CD14-positive monocyte (primary cell): ENCODE data around the gene SRGAP2C. TPM values are rescaled to one million over a fixed set of nuclear protein-coding genes. Genes with fewer than 3 reads are reported as not detected.
"Not testable (repeated sequence)": the region's sequence is repeated elsewhere in the genome, so short reads cannot be mapped to it uniquely, and the experiment has no call there.

Experiments used
- DNase-seq, 3 donors: peaks; one replicate each; pipeline ENCODE4 v3.0.0-alpha.2; 2011 to 2022
- H2AFZ ChIP-seq: 2 replicates; pipeline ENCODE4 v1.6.0; 2012; ENCODE audit warnings: mild to moderate bottlenecking, low read depth, low read length, inconsistent platforms; ENCODE audit not compliant: insufficient read depth, poor library complexity, severe bottlenecking
- H3K27ac ChIP-seq, 2 donors: 1 replicate in 1 of 2; 2 replicates in 1 of 2; pipeline ENCODE4 v1.5.1; 2012 to 2013; ENCODE audit warnings: low read length in 2 of 2, control low read depth in 1 of 2, inconsistent platforms in 1 of 2, low read depth in 1 of 2, mild to moderate bottlenecking in 1 of 2
- H3K27me3 ChIP-seq, 2 donors: one replicate each; pipeline versions ENCODE4 v1.6.0 to v1.6.1; 2011 to 2013; ENCODE audit warnings: low read length in 2 of 2; ENCODE audit not compliant: control insufficient read depth in 2 of 2, insufficient read depth in 2 of 2
- H3K36me3 ChIP-seq, 2 donors: replicated peaks in 1 of 2; 1 replicate in 1 of 2; 2 replicates in 1 of 2; pipeline versions ENCODE4 v1.5.1 to v1.6.1; 2012 to 2013; ENCODE audit warnings: low read length in 2 of 2, control low read depth in 1 of 2, inconsistent platforms in 1 of 2, mild to moderate bottlenecking in 1 of 2; ENCODE audit not compliant: insufficient read depth in 2 of 2, control insufficient read depth in 1 of 2
- H3K4me1 ChIP-seq, 2 donors: 1 replicate in 1 of 2; 2 replicates in 1 of 2; pipeline versions ENCODE4 v1.5.1 to v1.6.1; 2012 to 2013; ENCODE audit warnings: low read length in 2 of 2, control low read depth in 1 of 2, inconsistent platforms in 1 of 2, mild to moderate bottlenecking in 1 of 2, moderate library complexity in 1 of 2; ENCODE audit not compliant: insufficient read depth in 2 of 2, control insufficient read depth in 1 of 2
- H3K4me2 ChIP-seq: replicated peaks from 2 replicates; pipeline ENCODE3; 2012; ENCODE audit warnings: low read length, moderate library complexity, mild to moderate bottlenecking; ENCODE audit not compliant: poor library complexity, severe bottlenecking; ENCODE audit errors: extremely low read depth
- H3K4me3 ChIP-seq, 3 experiments: fragments of 200-600 bp in 1 of 3; sonication (generic) in 1 of 3; replicated peaks in 1 of 3; 1 replicate in 2 of 3; 2 replicates in 1 of 3; pipeline ENCODE4 v1.5.1; 2011 to 2013; ENCODE audit warnings: low read length in 3 of 3, mild to moderate bottlenecking in 3 of 3, control low read depth in 2 of 3, low read depth in 2 of 3, inconsistent platforms in 1 of 3, moderate library complexity in 1 of 3
- H3K79me2 ChIP-seq: 2 replicates; pipeline ENCODE4 v1.6.0; 2012; ENCODE audit warnings: mild to moderate bottlenecking, control low read depth, inconsistent platforms, low read length, moderate library complexity; ENCODE audit not compliant: insufficient read depth
- H3K9ac ChIP-seq: 2 replicates; pipeline ENCODE4 v1.6.0; 2017; ENCODE audit warnings: low read length, mild to moderate bottlenecking; ENCODE audit not compliant: insufficient read depth, poor library complexity, severe bottlenecking
- H3K9me3 ChIP-seq, 2 donors: replicated peaks in 1 of 2; 1 replicate in 1 of 2; 2 replicates in 1 of 2; pipeline versions ENCODE4 v1.5.1 to v1.6.1; 2012 to 2013; ENCODE audit warnings: low read length in 2 of 2, control low read depth in 1 of 2; ENCODE audit not compliant: control insufficient read depth in 1 of 2, insufficient read depth in 1 of 2
- H4K20me1 ChIP-seq: 2 replicates; pipeline ENCODE4 v1.6.0; 2012; ENCODE audit warnings: mild to moderate bottlenecking, low read length, control low read depth, moderate library complexity; ENCODE audit not compliant: insufficient read depth
- H3K27ac Mint-ChIP-seq, 7 donors: one replicate each; pipeline ENCODE4 v1.8.0; 2020; ENCODE audit warnings: mild to moderate bottlenecking in 7 of 7, mixed read lengths in 7 of 7, moderate library complexity in 6 of 7, inconsistent platforms in 2 of 7
- H3K27me3 Mint-ChIP-seq, 3 donors: one replicate each; pipeline ENCODE4 v1.8.0; 2021 to 2022; ENCODE audit warnings: low read depth in 3 of 3, mild to moderate bottlenecking in 3 of 3, mixed read lengths in 3 of 3, moderate library complexity in 3 of 3, inconsistent platforms in 1 of 3
- H3K36me3 Mint-ChIP-seq, 2 donors: one replicate each; pipeline ENCODE4 v1.8.0; 2020; ENCODE audit warnings: mixed read lengths in 2 of 2, inconsistent platforms in 1 of 2, mild to moderate bottlenecking in 1 of 2
- H3K4me1 Mint-ChIP-seq: one replicate; pipeline ENCODE4 v1.8.0; 2020; ENCODE audit warnings: mild to moderate bottlenecking, mixed read lengths
- H3K4me3 Mint-ChIP-seq, 2 donors: one replicate each; pipeline ENCODE4 v1.8.0; 2020; ENCODE audit warnings: mild to moderate bottlenecking in 2 of 2, mixed read lengths in 2 of 2, moderate library complexity in 1 of 2
- H3K9me3 Mint-ChIP-seq, 7 donors: one replicate each; pipeline ENCODE4 v1.8.0; 2020 to 2022; ENCODE audit warnings: mixed read lengths in 7 of 7, mild to moderate bottlenecking in 6 of 7, moderate library complexity in 6 of 7, inconsistent platforms in 2 of 7
- WGBS: methylation state at CpG from one replicate; pipeline ENCODE4 v1.1.5; 2013; ENCODE audit warnings: missing lambda C conversion rate; ENCODE audit not compliant: insufficient coverage; 5-methylcytosine and 5-hydroxymethylcytosine counted together
- intact Hi-C, 2 donors: fragments of 100-400 bp; cut with micrococcal nuclease; formaldehyde crosslinking; loops; one replicate each; pipeline versions ENCODE4 v1.15.0 to v1.15.1; 2023
- polyA plus RNA-seq, 3 donors: library from polyadenylated mRNA; depleted of rRNA in 1 of 3; unstranded in 2 of 3; stranded (reverse) in 1 of 3; fragments of 300-500 nt in 2 of 3; fragments of >200 nt in 1 of 3; fragmentation: Illumina TruSeq in 2 of 3; gene quantifications; 1 replicate in 2 of 3; 2 replicates in 1 of 3; pipeline ENCODE4 v1.2.3, GENCODE V29; 2012 to 2021

Gene SRGAP2C
- polyA plus RNA-seq, 3 donors: 3.7 to 13.5 (median 5.4) TPM

DNA sequence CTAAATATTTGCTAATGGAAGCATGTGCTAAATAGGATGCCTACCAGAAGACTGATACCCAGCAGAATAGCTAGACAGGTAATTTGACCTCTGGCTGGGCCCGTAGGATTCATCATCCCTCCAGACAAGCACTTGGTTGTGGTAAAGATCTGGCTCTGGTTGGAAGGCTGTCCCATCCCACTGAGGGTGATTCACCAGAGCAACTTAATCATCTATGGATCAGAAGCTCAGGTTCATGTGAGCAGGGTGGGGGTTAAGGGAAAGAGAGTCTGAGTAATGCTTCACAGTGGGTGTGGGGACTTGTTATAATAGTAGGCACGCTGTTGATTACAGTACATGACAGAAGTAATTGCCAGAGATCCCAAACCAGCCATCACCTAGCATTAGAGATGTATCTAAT, 27.2 kb upstream of the SRGAP2C start:
- H3K27ac ChIP-seq, H3K36me3 ChIP-seq, H3K27me3 ChIP-seq, H3K4me3 Mint-ChIP-seq, H3K9me3 Mint-ChIP-seq, H3K79me2 ChIP-seq, H2AFZ ChIP-seq, H3K27me3 Mint-ChIP-seq, H4K20me1 ChIP-seq, intact Hi-C loops, H3K9ac ChIP-seq, H3K4me3 ChIP-seq, H3K4me2 ChIP-seq, DNase-seq, H3K27ac Mint-ChIP-seq, H3K9me3 ChIP-seq, H3K36me3 Mint-ChIP-seq: not testable (repeated sequence)
- no CpG with 5 or more reads among the region's 2 CpGs for WGBS
- peaks cover 15% of the 10 kb centered on the region for H3K4me1 Mint-ChIP-seq
- H3K4me1 ChIP-seq: peaks cover 9 to 14% of the 10 kb centered on the region in 2 donors

DNA sequence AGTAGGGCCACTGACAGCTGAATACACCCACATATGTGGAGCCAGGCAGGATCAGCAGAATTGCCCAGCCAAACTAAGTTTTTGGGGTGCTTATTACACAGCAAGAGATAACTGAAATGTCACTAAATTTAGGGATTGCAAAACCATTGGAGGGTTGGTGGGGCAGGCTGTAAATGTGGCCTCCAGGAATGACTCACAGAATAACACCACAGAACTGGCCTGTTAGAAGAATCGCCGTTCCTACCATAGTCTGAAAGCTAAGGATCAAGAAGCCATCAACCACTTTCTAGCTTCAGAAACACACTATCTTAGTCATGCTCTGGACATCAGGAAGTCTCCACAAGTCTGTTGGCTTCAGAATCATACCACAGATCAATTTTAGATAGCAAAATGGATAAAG, 24.7 kb upstream of the SRGAP2C start:
- H3K36me3 ChIP-seq, H3K9me3 ChIP-seq, H3K79me2 ChIP-seq, intact Hi-C loops, H3K27me3 Mint-ChIP-seq, H3K36me3 Mint-ChIP-seq, H3K27me3 ChIP-seq, DNase-seq, H3K9ac ChIP-seq, H3K9me3 Mint-ChIP-seq, H3K4me3 ChIP-seq, H2AFZ ChIP-seq, H3K4me2 ChIP-seq, H4K20me1 ChIP-seq: not testable (repeated sequence)
- Mint-ChIP-seq H3K4me3 (peak overlapping the region in 1 of 2 donors; percentile 59), H3K4me1 (peaks cover 12% of the 10 kb centered on the region), H3K27ac (peak overlapping the region; percentile 73 to 94 (median 86))
- H3K4me1 ChIP-seq: peaks cover 12 to 14% of the 10 kb centered on the region in 2 donors
- WGBS: no CpG with 5 or more reads among the region's 2 CpGs
- H3K27ac ChIP-seq: peak overlapping the region; percentile 12 to 56

DNA sequence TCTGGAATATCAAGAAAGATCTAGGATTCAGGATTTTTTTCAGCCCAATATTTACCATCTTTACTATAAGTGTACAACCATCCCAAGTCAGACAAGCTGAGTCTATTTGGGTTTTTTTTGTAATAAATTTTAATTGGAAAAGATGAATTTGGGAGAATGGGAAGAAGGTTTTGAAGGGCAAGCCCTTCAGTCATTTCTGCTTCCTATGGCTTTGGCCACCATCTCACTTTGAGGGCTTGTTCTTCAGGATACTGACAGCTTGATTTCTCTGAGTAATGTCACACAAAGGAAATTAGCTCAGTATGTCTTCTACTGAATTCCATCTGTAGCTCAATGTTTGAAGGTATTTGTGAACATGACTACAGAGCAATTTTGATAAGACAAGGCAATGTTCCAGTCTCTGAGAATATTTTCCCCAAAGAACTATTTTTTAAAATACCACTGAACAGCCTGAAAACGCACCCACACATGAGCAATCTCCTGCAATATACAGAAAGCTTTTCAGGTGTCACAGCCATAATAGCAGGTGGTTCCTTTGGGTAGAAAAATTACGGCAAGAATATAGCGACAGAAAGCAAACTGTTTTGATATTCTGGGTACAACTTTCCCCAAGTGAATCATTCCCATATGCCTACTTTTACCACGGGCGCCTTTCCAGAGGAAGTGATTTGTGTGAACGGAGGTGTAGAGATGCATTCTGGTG, 23.4 kb upstream of the SRGAP2C start:
- H3K4me2 ChIP-seq, H3K9ac ChIP-seq, H4K20me1 ChIP-seq, H3K27ac Mint-ChIP-seq, H3K36me3 Mint-ChIP-seq, H3K36me3 ChIP-seq, H3K27ac ChIP-seq, H3K9me3 ChIP-seq, H3K9me3 Mint-ChIP-seq, intact Hi-C loops, H2AFZ ChIP-seq, H3K4me1 ChIP-seq, H3K27me3 Mint-ChIP-seq, H3K4me3 Mint-ChIP-seq, H3K4me3 ChIP-seq, DNase-seq, H3K27me3 ChIP-seq, H3K79me2 ChIP-seq: not testable (repeated sequence)
- peaks cover 12% of the 10 kb centered on the region for H3K4me1 Mint-ChIP-seq
- no CpG with 5 or more reads among the region's 6 CpGs for WGBS

DNA sequence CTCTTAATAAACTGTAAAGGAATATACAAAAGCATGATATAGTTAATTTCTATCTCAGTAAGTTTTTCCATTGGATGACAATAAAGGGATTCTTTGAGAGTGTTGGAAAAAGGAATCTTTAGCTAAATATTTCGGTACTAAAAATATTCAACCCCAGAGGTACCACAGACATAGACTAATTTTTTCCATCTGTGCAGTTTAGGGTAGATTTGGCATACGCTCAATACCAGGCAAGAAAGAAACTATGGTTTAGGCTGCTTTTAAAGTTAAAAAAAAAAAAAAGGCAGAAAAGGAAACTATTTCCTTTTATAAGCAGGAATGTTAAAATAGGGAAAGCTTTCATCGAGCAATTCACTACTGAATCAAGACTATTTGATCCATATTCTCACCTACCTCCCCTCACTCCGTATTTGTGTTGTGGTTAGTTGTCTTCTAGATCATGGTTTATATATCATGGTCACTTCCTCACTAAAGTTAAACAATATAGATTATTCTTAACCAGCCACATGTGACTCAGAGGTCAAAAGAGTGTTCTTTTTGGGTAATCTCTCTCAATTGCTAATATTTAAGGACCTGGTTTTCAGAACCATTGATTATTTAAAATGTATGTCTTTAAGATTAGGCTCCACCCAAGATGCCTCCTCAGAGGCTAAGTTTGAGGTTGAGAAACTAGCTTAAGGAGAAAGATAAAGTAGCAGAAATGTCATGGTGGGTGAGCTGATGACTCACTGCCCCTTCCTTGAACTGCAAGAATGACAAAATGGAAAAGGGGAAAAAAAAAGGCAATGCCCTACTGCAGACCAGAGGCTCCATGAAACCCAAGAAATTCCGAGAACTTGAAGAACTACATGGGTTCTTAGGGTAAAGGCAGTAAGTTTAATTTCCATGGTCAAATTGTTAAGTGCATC, 20.7 kb upstream of the SRGAP2C start:
- H2AFZ ChIP-seq, H3K27me3 ChIP-seq, H3K36me3 ChIP-seq, H3K4me2 ChIP-seq, H3K79me2 ChIP-seq, H3K9ac ChIP-seq, H3K27ac ChIP-seq, intact Hi-C loops, H3K9me3 ChIP-seq, H3K4me3 ChIP-seq, H3K9me3 Mint-ChIP-seq, H4K20me1 ChIP-seq, H3K27me3 Mint-ChIP-seq, H3K4me3 Mint-ChIP-seq, H3K36me3 Mint-ChIP-seq, H3K4me1 ChIP-seq: not testable (repeated sequence)
- WGBS: no CpG with 5 or more reads among the region's 5 CpGs
- peak; percentile 10 to 56 (median 29) for DNase-seq
- Mint-ChIP-seq H3K4me1 (peaks cover 10% of the 10 kb centered on the region), H3K27ac (peak overlapping the region in 1 of 7 donors; percentile 71)
